HepG2 (cell line): ENCODE data around the gene NPAS2. TPM values are rescaled to one million over a fixed set of nuclear protein-coding genes. Genes with fewer than 3 reads are reported as not detected.

Source experiments
- ATRX ChIP-seq: sonication (generic); formaldehyde crosslinking; IDR thresholded peaks from 2 replicates; pipeline ENCODE4 v1.4.0; 2020; ENCODE audit warnings: missing genetic modification reagents, borderline replicate concordance
- FOXC1 ChIP-seq: sonication (generic); formaldehyde crosslinking; IDR thresholded peaks from 2 replicates; pipeline ENCODE4 v1.8.0; 2022; ENCODE audit warnings: mild to moderate bottlenecking, missing genetic modification reagents, borderline replicate concordance
- ZBTB42 ChIP-seq: sonication (generic); formaldehyde crosslinking; IDR thresholded peaks from 2 replicates; pipeline ENCODE4 v1.5.0; 2020; ENCODE audit warnings: mild to moderate bottlenecking, missing genetic modification reagents
- ZNF615 ChIP-seq: sonication (generic); formaldehyde crosslinking; IDR thresholded peaks from 2 replicates; pipeline ENCODE4 v1.5.0; 2020; ENCODE audit warnings: mild to moderate bottlenecking, missing genetic modification reagents, borderline replicate concordance
- ZNF709 ChIP-seq: sonication (generic); formaldehyde crosslinking; IDR thresholded peaks from 2 replicates; pipeline ENCODE4 v1.5.0; 2020; ENCODE audit warnings: mild to moderate bottlenecking, missing genetic modification reagents
- ZNF879 ChIP-seq: sonication (generic); formaldehyde crosslinking; IDR thresholded peaks from 2 replicates; pipeline ENCODE4 v1.8.1; 2023; ENCODE audit warnings: missing genetic modification reagents
- polyA plus RNA-seq, 8 experiments: library from polyadenylated mRNA; depleted of rRNA in 3 of 8; stranded (reverse) in 7 of 8; unstranded in 1 of 8; fragments of >200 nt; fragmentation: Illumina TruSeq in 4 of 8; extraction: Trizol in 4 of 8; gene quantifications; 2 replicates each; pipeline versions ENCODE4 v1.2.1 to v1.2.3, GENCODE V29; 2011 to 2016; ENCODE audit warnings: low read depth in 4 of 8, missing spikeins in 1 of 8, mixed read lengths in 1 of 8; ENCODE audit not compliant: insufficient read depth in 1 of 8
- total RNA-seq, 5 experiments: library from RNA; depleted of rRNA; stranded (reverse); fragments of >200 nt; fragmentation: Illumina TruSeq; extraction: Trizol; gene quantifications; 2 replicates each; pipeline ENCODE4 v1.2.3, GENCODE V29; 2016; ENCODE audit warnings: low read depth in 1 of 5
- TF ChIP-seq, protein P1 (sequence below), 2 experiments: fragments of 450-650 bp in 1 of 2; sonication (generic) in 1 of 2; formaldehyde crosslinking in 1 of 2; IDR thresholded peaks; 2 replicates each; pipeline versions ENCODE4 v1.6.1 to v1.8.0; 2016 to 2022; ENCODE audit warnings: antibody characterized with exemption in 1 of 2, mild to moderate bottlenecking in 1 of 2, missing genetic modification reagents in 1 of 2
- TF ChIP-seq, protein P2 (sequence below): sonication (generic); formaldehyde crosslinking; IDR thresholded peaks from 2 replicates; pipeline ENCODE4 v1.4.0; 2020; ENCODE audit warnings: missing genetic modification reagents; ENCODE audit errors: not compliant biosample characterization
- TF ChIP-seq, protein P3 (sequence below): sonication (generic); formaldehyde crosslinking; IDR thresholded peaks from 2 replicates; pipeline ENCODE4 v1.5.1; 2020; ENCODE audit warnings: missing genetic modification reagents, mild to moderate bottlenecking, borderline replicate concordance
- TF ChIP-seq, protein P4 (sequence below): sonication (generic); formaldehyde crosslinking; IDR thresholded peaks from 2 replicates; pipeline ENCODE4 v1.5.1; 2020; ENCODE audit warnings: mild to moderate bottlenecking, missing genetic modification reagents, moderate library complexity

The NPAS2 gene
- total and polyA plus RNA-seq, 2 of the 13 experiments (the other 11 are each of a cell fraction or from before 2014, with no cell fraction given), result 14.8 to 37.5 TPM

DNA sequence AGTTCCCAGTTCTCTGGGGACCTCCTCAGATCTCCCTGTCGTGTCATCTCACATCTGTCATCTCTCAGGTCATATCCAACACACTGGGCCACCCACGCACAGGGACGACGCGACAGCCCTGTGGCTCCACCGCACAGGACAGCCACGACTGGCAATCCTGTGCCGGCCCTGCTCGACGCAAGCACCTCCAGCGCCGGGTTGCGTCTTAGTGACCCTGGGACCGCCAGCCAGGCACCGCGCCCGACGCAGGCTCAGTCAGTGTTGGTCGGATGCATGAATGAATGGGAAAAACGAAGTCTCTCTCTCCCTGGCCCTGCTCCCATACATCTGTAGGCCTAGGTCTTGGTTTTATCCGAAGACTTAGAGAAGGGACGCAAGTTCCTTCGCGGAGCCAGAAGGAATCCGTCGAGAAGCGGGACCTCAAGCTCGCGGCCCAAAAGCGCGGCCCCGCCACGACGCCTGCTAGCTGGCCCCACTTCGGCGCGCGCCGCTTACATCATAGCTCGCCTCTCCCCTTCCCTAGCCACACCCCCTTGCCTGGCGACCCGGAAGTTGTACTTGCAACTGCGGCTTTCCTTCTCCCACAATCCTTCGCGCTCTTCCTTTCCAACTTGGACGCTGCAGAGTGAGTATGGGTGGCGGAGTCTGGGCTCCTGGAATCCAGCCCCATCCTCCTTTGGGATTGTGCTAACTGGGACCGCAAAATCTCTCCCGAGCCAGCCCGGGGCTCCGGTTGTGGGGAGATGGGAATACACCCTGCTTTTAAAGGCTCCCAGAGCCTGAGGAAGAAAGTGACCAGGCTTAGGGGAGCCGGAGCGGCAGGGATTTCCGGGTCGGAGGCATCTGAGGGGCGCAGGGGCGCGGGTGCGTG is 182.0 kb downstream of the NPAS2 start, which contains the start of gene RPL31 (continued):
- TF ChIP-seq ZNF879 (CRISPR knock-in tag) (peak; percentile 98; the same call in 1 of the 2 replicates), FOXC1 (peak; percentile 100), ZNF615 (CRISPR knock-in tag) (no peak; the same call in 1 of the 2 replicates), ZBTB42 (CRISPR knock-in tag) (peak; percentile 97; the same call in 1 of the 2 replicates), ATRX (CRISPR knock-in tag) (no peak), ZNF709 (CRISPR knock-in tag) (peak; percentile 99)
- TF ChIP-seq, protein P1, sequence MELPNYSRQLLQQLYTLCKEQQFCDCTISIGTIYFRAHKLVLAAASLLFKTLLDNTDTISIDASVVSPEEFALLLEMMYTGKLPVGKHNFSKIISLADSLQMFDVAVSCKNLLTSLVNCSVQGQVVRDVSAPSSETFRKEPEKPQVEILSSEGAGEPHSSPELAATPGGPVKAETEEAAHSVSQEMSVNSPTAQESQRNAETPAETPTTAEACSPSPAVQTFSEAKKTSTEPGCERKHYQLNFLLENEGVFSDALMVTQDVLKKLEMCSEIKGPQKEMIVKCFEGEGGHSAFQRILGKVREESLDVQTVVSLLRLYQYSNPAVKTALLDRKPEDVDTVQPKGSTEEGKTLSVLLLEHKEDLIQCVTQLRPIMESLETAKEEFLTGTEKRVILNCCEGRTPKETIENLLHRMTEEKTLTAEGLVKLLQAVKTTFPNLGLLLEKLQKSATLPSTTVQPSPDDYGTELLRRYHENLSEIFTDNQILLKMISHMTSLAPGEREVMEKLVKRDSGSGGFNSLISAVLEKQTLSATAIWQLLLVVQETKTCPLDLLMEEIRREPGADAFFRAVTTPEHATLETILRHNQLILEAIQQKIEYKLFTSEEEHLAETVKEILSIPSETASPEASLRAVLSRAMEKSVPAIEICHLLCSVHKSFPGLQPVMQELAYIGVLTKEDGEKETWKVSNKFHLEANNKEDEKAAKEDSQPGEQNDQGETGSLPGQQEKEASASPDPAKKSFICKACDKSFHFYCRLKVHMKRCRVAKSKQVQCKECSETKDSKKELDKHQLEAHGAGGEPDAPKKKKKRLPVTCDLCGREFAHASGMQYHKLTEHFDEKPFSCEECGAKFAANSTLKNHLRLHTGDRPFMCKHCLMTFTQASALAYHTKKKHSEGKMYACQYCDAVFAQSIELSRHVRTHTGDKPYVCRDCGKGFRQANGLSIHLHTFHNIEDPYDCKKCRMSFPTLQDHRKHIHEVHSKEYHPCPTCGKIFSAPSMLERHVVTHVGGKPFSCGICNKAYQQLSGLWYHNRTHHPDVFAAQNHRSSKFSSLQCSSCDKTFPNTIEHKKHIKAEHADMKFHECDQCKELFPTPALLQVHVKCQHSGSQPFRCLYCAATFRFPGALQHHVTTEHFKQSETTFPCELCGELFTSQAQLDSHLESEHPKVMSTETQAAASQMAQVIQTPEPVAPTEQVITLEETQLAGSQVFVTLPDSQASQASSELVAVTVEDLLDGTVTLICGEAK (IDR thresholded peaks at IDR 0.05), result peak; percentile 58
- TF ChIP-seq, protein P1 (CRISPR knock-in tag; IDR thresholded peaks at IDR 0.05), result peak; percentile 96
- TF ChIP-seq, protein P2, sequence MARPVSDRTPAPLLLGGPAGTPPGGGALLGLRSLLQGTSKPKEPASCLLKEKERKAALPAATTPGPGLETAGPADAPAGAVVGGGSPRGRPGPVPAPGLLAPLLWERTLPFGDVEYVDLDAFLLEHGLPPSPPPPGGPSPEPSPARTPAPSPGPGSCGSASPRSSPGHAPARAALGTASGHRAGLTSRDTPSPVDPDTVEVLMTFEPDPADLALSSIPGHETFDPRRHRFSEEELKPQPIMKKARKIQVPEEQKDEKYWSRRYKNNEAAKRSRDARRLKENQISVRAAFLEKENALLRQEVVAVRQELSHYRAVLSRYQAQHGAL (CRISPR knock-in tag), result peak; percentile 80
- TF ChIP-seq, protein P3, sequence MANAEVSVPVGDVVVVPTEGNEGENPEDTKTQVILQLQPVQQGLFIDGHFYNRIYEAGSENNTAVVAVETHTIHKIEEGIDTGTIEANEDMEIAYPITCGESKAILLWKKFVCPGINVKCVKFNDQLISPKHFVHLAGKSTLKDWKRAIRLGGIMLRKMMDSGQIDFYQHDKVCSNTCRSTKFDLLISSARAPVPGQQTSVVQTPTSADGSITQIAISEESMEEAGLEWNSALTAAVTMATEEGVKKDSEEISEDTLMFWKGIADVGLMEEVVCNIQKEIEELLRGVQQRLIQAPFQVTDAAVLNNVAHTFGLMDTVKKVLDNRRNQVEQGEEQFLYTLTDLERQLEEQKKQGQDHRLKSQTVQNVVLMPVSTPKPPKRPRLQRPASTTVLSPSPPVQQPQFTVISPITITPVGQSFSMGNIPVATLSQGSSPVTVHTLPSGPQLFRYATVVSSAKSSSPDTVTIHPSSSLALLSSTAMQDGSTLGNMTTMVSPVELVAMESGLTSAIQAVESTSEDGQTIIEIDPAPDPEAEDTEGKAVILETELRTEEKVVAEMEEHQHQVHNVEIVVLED, result peak; percentile 87
- TF ChIP-seq, protein P4, sequence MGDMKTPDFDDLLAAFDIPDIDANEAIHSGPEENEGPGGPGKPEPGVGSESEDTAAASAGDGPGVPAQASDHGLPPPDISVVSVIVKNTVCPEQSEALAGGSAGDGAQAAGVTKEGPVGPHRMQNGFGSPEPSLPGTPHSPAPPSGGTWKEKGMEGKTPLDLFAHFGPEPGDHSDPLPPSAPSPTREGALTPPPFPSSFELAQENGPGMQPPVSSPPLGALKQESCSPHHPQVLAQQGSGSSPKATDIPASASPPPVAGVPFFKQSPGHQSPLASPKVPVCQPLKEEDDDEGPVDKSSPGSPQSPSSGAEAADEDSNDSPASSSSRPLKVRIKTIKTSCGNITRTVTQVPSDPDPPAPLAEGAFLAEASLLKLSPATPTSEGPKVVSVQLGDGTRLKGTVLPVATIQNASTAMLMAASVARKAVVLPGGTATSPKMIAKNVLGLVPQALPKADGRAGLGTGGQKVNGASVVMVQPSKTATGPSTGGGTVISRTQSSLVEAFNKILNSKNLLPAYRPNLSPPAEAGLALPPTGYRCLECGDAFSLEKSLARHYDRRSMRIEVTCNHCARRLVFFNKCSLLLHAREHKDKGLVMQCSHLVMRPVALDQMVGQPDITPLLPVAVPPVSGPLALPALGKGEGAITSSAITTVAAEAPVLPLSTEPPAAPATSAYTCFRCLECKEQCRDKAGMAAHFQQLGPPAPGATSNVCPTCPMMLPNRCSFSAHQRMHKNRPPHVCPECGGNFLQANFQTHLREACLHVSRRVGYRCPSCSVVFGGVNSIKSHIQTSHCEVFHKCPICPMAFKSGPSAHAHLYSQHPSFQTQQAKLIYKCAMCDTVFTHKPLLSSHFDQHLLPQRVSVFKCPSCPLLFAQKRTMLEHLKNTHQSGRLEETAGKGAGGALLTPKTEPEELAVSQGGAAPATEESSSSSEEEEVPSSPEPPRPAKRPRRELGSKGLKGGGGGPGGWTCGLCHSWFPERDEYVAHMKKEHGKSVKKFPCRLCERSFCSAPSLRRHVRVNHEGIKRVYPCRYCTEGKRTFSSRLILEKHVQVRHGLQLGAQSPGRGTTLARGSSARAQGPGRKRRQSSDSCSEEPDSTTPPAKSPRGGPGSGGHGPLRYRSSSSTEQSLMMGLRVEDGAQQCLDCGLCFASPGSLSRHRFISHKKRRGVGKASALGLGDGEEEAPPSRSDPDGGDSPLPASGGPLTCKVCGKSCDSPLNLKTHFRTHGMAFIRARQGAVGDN (CRISPR knock-in tag), result peak; percentile 100
